ENCODE results near the gene NUDT1. TPM values are rescaled to one million over a fixed set of nuclear protein-coding genes. Genes with fewer than 3 reads are reported as not detected.

Gene NUDT1
- total RNA-seq, 1 experiment from 2014 or later, result 117 TPM

- no peak for DNase-seq (ENCODE audit: low spot score)
Observed at GRCh38 chr7:2258661-2259365, 16.8 kb downstream of the NUDT1 start.

GRCh38 chr7:2259480-2259879 lies 17.5 kb downstream of the NUDT1 start:
- Histone ChIP-seq H3K4me3 (ENCODE audit: low read depth, low read length, poor library complexity, severe bottlenecking) (no peak overlapping the region), H3K27me3 (replicated peaks; ENCODE audit: insufficient read depth, low read depth, low read length, poor library complexity) (no peaks in the 10 kb centered on the region), H3K27ac (ENCODE audit: low read depth, low read length, poor library complexity, severe bottlenecking) (no peak overlapping the region), H3K36me3 (ENCODE audit: insufficient read depth, low read length, poor library complexity, severe bottlenecking) (no peaks in the 10 kb centered on the region), H3K4me1 (ENCODE audit: insufficient read depth, low read length, poor library complexity, severe bottlenecking) (no peaks in the 10 kb centered on the region), H3K9me3 (ENCODE audit: low read depth, low read length, poor library complexity, severe bottlenecking) (no peaks in the 10 kb centered on the region)
- intact Hi-C loops (cut with micrococcal nuclease; ENCODE audit: unreplicated experiment), result no loop called here
- TF ChIP-seq EZH2 (IDR thresholded peaks at IDR 0.05; ENCODE audit: borderline replicate concordance, low read depth, low read length, poor library complexity, severe bottlenecking), result no peak
- TF ChIP-seq CTCF (conservative IDR thresholded peaks at IDR 0.05; ENCODE audit: low read depth, low read length), result no peak
- BruUV-seq (replicated peaks), result no TSS peak
- ChIA-PET CTCF (no interaction called here), POLR2A (ENCODE audit: low non-redundant PET) (no interaction called here)
- DNase-seq (ENCODE audit: low spot score), result no peak

More at GRCh38 chr7:2258661-2259365, 16.8 kb downstream of the NUDT1 start:
- POLR2A ChIA-PET (ENCODE audit: low non-redundant PET), result no interaction called here
- Histone ChIP-seq H3K4me3 (ENCODE audit: low read depth, low read length, poor library complexity, severe bottlenecking) (no peak overlapping the region), H3K27ac (ENCODE audit: low read depth, low read length, poor library complexity, severe bottlenecking) (no peak overlapping the region), H3K27me3 (replicated peaks; ENCODE audit: insufficient read depth, low read depth, low read length, poor library complexity) (no peaks in the 10 kb centered on the region), H3K9me3 (ENCODE audit: low read depth, low read length, poor library complexity, severe bottlenecking) (no peaks in the 10 kb centered on the region), H3K36me3 (ENCODE audit: insufficient read depth, low read length, poor library complexity, severe bottlenecking) (no peaks in the 10 kb centered on the region), H3K4me1 (ENCODE audit: insufficient read depth, low read length, poor library complexity, severe bottlenecking) (no peaks in the 10 kb centered on the region)
- intact Hi-C loops (cut with micrococcal nuclease; ENCODE audit: unreplicated experiment), result no loop called here
- CTCF ChIA-PET, result no interaction called here
- BruUV-seq (replicated peaks), result no TSS peak
- TF ChIP-seq CTCF (conservative IDR thresholded peaks at IDR 0.05; ENCODE audit: low read depth, low read length) (no peak), EZH2 (IDR thresholded peaks at IDR 0.05; ENCODE audit: borderline replicate concordance, low read depth, low read length, poor library complexity, severe bottlenecking) (no peak)

- no peaks in the 10 kb centered on the region for H3K9me3 ChIP-seq (ENCODE audit: low read depth, low read length, poor library complexity, severe bottlenecking)
- BruUV-seq (replicated peaks), result no TSS peak
- intact Hi-C loops (cut with micrococcal nuclease; ENCODE audit: unreplicated experiment), result no loop called here
- H3K4me3 ChIP-seq (ENCODE audit: low read depth, low read length, poor library complexity, severe bottlenecking), result no peak overlapping the region
- H3K36me3 ChIP-seq (ENCODE audit: insufficient read depth, low read length, poor library complexity, severe bottlenecking), result no peaks in the 10 kb centered on the region
- no peaks in the 10 kb centered on the region for H3K4me1 ChIP-seq (ENCODE audit: insufficient read depth, low read length, poor library complexity, severe bottlenecking)
- DNase-seq (ENCODE audit: low spot score), result peak; percentile 28
- POLR2A ChIA-PET (ENCODE audit: low non-redundant PET), result no interaction called here
- no peak for TF ChIP-seq CTCF (conservative IDR thresholded peaks at IDR 0.05; ENCODE audit: low read depth, low read length)
- no peak for TF ChIP-seq EZH2 (IDR thresholded peaks at IDR 0.05; ENCODE audit: borderline replicate concordance, low read depth, low read length, poor library complexity, severe bottlenecking)
- H3K27ac ChIP-seq (ENCODE audit: low read depth, low read length, poor library complexity, severe bottlenecking), result no peak overlapping the region
- CTCF ChIA-PET, result no interaction called here
- H3K27me3 ChIP-seq (replicated peaks; ENCODE audit: insufficient read depth, low read depth, low read length, poor library complexity), result no peaks in the 10 kb centered on the region
Observed at GRCh38 chr7:2260820-2261219, 18.8 kb downstream of the NUDT1 start.

Data from A673 (cell line).